Nephron progenitor cell (in vitro differentiated cells): ENCODE data around the gene CHI3L1.

Source experiments
- DNase-seq: peaks from one replicate; pipeline ENCODE4 v3.0.0; 2021
- H3K27ac Mint-ChIP-seq: 2 replicates; pipeline ENCODE4 v1.8.0; 2021; ENCODE audit warnings: mild to moderate bottlenecking, moderate library complexity, mixed read lengths
- H3K27me3 Mint-ChIP-seq: 2 replicates; pipeline ENCODE4 v1.8.0; 2021; ENCODE audit warnings: mild to moderate bottlenecking, low read depth, mixed read lengths; ENCODE audit not compliant: poor library complexity
- H3K36me3 Mint-ChIP-seq: 2 replicates; pipeline ENCODE4 v1.8.0; 2021; ENCODE audit warnings: low read depth, mixed read lengths
- H3K4me1 Mint-ChIP-seq: 2 replicates; pipeline ENCODE4 v1.8.0; 2021; ENCODE audit warnings: mixed read lengths
- H3K4me3 Mint-ChIP-seq: 2 replicates; pipeline ENCODE4 v1.8.0; 2021; ENCODE audit warnings: mild to moderate bottlenecking, moderate library complexity, mixed read lengths
- H3K9me3 Mint-ChIP-seq: 2 replicates; pipeline ENCODE4 v1.8.0; 2021; ENCODE audit warnings: mild to moderate bottlenecking, moderate library complexity, mixed read lengths
- CTCF ChIP-seq: fragments of 200-600 bp; sonication (generic); IDR thresholded peaks from 2 replicates; pipeline ENCODE4 v1.5.0; 2021; ENCODE audit warnings: antibody characterized with exemption

Gene CHI3L1

DNA sequence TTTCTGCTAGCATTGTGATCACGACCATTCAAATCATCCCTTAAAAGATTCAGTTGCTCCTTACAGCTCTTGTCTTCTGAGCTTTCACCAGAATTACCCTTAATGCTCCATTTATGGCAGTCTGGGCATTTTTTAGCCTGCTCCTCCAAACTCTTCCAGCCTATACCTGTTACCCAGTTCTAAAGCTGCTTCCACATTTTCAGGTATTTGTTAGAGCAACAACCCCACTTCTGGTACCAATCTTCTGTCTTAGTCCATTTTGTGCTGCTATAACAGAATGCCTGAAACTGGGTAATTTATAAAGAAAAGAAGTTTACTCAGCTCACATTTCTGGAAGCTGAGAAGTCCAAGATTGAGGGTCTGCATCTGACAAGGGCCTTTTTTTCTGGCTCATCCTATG is 28.1 kb downstream of the CHI3L1 start:
- Mint-ChIP-seq H3K4me1 (peaks cover 28% of the 10 kb centered on the region), H3K27ac (no peak overlapping the region), H3K27me3 (peaks cover 16% of the 10 kb centered on the region), H3K36me3 (no peaks in the 10 kb centered on the region), H3K4me3 (no peak overlapping the region), H3K9me3 (peaks cover 14% of the 10 kb centered on the region)
- no peak for TF ChIP-seq CTCF
- DNase-seq = no peak

GRCh38 chr1:203156280-203156679 is 30.2 kb downstream of the CHI3L1 start:
- Mint-ChIP-seq H3K4me1 (peaks cover 44% of the 10 kb centered on the region), H3K9me3 (peaks cover 14% of the 10 kb centered on the region), H3K27me3 (peaks cover 12% of the 10 kb centered on the region), H3K4me3 (no peak overlapping the region), H3K36me3 (no peaks in the 10 kb centered on the region), H3K27ac (no peak overlapping the region)
- DNase-seq = no peak
- TF ChIP-seq CTCF = no peak

GRCh38 chr1:203153989-203154821 is 32.3 kb downstream of the CHI3L1 start:
- H3K4me3 Mint-ChIP-seq = peak overlapping the region; percentile 55
- no peaks in the 10 kb centered on the region for H3K36me3 Mint-ChIP-seq
- peaks cover 12% of the 10 kb centered on the region for H3K27me3 Mint-ChIP-seq
- no peak for DNase-seq
- H3K27ac Mint-ChIP-seq = peak overlapping the region; percentile 94
- H3K9me3 Mint-ChIP-seq = peaks cover 12% of the 10 kb centered on the region
- no peak for TF ChIP-seq CTCF
- H3K4me1 Mint-ChIP-seq = peaks cover 65% of the 10 kb centered on the region

GRCh38 chr1:203153051-203153988 is 33.2 kb downstream of the CHI3L1 start:
- peak overlapping the region; percentile 94 for H3K27ac Mint-ChIP-seq
- no peaks in the 10 kb centered on the region for H3K36me3 Mint-ChIP-seq
- H3K4me1 Mint-ChIP-seq = peaks cover 72% of the 10 kb centered on the region
- H3K9me3 Mint-ChIP-seq = peaks cover 3% of the 10 kb centered on the region
- peak overlapping the region; percentile 55 for H3K4me3 Mint-ChIP-seq
- DNase-seq = no peak
- H3K27me3 Mint-ChIP-seq = peaks cover 8% of the 10 kb centered on the region
- TF ChIP-seq CTCF = no peak

DNA sequence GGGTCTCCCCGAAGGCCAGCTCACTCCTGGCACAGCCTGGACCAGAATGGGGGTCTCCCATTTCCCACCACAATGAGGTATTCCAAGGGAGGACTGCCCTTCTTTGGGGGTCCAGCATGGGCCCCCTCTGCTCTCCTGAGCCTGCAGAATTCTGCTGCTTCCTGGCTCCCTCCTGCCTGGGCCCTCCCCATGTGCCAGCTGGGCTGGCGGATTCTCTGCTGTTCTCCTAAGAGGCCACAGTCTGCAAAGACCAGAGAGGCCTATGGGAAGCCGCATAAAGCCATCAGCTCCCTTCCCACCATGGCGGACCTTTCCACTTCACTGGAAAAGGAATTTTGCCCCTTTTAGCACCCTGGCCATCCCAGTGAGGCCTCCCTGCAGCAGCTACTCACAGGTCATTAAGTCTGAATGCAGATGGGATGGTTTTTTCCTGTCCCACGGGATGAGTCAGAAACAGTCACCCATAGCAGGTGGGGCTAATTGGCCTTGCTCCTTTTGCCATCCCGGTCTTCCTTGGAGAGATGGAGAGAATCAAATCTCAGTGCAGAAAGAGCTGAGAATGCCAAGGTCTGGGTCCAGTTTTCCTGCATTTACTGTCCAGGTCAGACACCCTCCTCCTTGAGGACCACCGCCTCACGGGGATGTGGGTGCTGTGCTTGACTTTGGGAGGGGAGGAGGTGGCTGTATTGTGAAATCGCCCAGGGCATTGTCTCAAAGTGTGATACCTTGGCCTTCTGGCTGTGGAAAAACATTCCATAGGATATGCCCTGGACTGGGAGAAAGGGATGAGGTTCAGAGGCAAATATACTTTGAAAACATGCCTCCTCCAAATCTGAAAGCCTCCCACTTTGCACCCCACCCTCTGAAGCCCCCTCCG is 34.1 kb downstream of the CHI3L1 start:
- DNase-seq = peak; percentile 42
- peaks cover 4% of the 10 kb centered on the region for H3K27me3 Mint-ChIP-seq
- no peak for TF ChIP-seq CTCF
- H3K36me3 Mint-ChIP-seq = no peaks in the 10 kb centered on the region
- peaks cover 73% of the 10 kb centered on the region for H3K4me1 Mint-ChIP-seq
- H3K27ac Mint-ChIP-seq = peak overlapping the region; percentile 94
- no peaks in the 10 kb centered on the region for H3K9me3 Mint-ChIP-seq
- H3K4me3 Mint-ChIP-seq = peak overlapping the region; percentile 55
